ENCODE data around the gene RND1. TPM values are rescaled to one million over a fixed set of nuclear protein-coding genes. Genes with fewer than 3 reads are reported as not detected.
A peak's percentile ranks its signal among the peaks of the same experiment; 100 is the strongest.
"Not testable (repeated sequence)": the region's sequence is repeated elsewhere in the genome, so short reads cannot be mapped to it uniquely, and the experiment has no call there.

Gene RND1
- polyA plus RNA-seq (2013, experiment 1 of 2; ENCODE audit: insufficient read length) = 0.17 TPM
- polyA plus RNA-seq (2013, experiment 2 of 2; ENCODE audit: insufficient read length) = 0.46 TPM

GRCh38 chr12:48865281-48866051 is at the start of gene RND1:
TSS of gene RND1 (minus strand) at chr12:48865870. CDS start at chr12:48865767, 103 bp downstream.
- peak; percentile 89 for DNase-seq

GRCh38 chr12:48910196-48910595 is 44.5 kb upstream of the RND1 start:
- DNase-seq = no peak

DNA sequence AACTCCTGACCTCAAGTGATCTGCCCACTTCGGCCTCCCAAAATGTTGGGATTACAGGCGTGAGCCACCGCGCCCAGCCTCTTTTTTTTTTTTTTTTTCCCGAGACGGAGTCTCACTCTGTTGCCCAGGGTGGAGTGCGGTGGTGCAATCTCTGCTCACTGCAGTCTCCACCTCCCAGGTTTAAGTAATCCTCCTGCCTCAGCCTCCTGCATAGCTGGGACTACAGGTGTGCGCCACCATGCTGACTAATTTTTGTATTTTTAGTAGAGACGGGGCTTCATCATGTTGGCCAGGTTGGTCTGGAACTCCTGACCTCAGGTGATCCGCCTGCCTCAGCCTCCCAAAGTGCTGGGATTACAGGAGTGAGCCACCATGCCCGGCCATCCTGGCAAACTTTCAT is 44.0 kb upstream of the RND1 start:
- not testable (repeated sequence) for DNase-seq

DNA sequence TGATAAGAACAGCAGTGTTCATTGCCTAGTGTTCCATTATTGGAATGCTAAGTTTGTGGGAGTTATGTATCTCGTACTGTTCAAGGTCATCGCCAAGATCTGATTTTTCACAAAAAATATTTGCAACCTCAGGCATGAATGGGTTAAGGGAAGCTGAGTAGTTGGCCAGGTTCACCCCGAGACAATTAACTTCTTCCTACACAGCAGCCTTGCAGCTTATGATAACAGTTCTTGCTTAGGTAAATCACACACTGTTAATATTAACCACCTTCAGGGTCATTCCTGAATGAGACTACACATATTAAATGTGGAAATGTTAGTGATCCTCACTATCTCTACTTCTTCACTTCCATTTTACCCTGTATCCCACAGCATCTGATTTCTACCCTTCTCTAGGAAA is 41.6 kb upstream of the RND1 start:
- no peak for DNase-seq

GRCh38 chr12:48903982-48904411 is 38.3 kb upstream of the RND1 start:
- peak; percentile 88 for DNase-seq

- DNase-seq = no peak
Measured at GRCh38 chr12:48903363-48903981, 37.8 kb upstream of the RND1 start.

- no peak for DNase-seq
Measured at GRCh38 chr12:48901278-48901677, 35.6 kb upstream of the RND1 start.

- no peak for DNase-seq
Measured at GRCh38 chr12:48899651-48900050, 34.0 kb upstream of the RND1 start.

DNA sequence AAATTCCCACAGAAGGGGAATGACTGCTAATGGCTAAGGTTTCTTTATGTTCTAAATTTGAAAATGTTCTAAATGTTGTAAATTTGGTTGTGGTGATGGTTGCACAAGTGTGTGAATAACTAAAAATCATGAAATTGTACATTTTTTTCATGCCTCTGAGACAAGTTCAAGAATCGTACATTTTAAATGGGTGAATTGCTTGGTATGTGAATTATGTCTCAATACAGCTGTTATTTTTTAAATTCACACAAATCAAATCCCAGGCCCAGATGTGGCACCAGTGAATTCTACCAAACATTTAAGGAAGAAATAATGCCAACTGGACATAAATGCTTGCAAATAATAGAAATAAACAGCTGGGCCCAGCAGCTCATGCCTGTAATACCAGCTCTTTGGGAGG is 28.6 kb upstream of the RND1 start:
- DNase-seq = no peak

GRCh38 chr12:48890657-48891418 is 25.2 kb upstream of the RND1 start:
- DNase-seq = peak; percentile 71

DNA sequence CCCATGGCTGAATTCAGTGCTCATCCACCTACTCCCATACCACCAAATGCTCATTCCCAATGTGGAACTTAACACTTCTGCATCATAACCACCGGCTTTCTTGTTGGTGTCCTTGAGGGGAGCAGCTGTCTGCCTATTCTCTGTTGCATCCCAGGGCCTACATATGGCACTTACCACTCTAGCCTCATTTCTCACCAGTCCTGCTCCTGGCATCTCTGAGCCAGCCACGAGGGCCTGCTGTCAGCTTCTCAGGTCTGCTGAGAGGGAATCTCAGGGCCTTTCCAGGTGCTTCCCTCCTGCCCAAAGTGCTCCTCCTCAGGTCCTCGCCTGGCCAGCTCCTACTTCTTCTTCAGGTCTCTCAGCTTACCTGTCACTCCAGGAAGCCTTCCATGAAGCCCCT is 24.0 kb upstream of the RND1 start:
- DNase-seq = no peak

DNA sequence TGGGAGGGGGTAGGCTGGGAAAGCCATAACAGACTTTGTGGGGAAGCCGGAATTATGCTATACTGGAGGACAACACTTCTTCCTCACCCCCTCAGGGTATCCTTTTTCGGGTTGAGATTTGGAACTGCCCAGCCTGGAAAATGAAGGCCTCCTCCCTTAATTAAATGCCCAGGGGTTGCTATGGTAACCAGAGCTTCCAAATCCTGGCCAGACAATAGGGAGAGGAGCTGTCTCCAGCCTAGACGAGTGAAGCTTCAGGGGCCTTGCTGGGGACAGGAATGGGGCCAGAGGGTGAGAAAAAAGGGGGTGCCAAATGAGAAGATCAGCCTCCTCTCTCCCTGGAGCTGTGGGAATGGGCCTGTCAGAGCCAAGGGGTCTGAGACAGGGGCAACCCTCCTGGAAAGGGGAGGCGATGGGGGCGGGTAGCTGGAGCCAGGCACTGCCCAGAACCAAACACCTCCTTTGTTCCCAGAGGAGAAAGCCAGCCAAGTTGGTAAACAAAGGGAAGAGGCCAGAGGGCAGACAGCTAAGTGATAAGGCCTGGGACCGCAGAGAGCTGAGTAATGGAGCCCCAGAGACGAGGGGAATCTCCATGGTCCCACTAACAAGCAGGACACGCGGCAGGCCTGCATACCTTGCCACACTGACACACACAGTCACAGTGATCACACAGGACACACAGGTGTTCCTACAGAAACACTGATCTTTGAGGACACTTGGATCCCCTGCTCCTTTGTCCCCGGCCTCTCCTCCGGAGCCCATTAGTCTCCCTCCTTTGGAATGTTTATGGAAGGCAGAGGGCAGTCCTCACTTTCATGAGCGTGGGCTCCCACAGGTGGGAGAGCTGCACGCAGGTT is 17.9 kb upstream of the RND1 start:
- no peak for DNase-seq

DNA sequence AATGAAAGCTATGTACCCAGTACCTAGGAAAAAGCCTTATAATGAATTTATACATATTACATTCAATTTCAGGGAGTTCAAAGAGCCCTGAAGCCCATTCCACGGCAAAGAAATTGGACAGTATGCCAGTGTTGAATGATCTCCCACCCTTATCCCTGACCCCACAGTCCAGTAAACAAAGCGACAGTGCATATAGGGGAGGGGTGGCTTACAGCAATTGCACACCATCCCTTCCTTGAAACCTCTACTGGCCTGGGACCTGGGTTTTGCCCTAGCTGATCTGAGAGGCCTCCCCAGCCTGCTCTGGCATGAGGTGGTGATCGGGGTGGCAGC is 17.3 kb upstream of the RND1 start:
- DNase-seq = no peak

DNA sequence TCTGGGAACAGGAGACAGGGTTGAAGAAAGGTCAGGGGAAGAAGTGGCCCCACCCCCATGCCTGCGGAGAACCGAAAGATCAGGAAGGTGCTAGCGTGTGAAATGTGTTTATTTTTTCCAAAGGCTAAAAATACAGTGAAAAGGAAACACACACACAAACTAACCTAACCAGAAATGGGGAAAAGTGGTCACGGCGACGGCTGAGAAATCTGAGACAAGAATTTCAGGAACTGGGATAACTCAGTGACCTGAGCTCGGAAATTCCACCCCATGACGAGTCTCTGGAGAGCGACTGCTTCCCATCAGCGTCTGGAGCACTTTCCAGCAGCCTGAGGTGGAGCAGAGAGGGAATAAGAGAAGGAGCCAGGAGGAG is 16.6 kb upstream of the RND1 start:
- peak; percentile 63 for DNase-seq

GRCh38 chr12:48881686-48882314 is 16.1 kb upstream of the RND1 start:
- DNase-seq = no peak

DNA sequence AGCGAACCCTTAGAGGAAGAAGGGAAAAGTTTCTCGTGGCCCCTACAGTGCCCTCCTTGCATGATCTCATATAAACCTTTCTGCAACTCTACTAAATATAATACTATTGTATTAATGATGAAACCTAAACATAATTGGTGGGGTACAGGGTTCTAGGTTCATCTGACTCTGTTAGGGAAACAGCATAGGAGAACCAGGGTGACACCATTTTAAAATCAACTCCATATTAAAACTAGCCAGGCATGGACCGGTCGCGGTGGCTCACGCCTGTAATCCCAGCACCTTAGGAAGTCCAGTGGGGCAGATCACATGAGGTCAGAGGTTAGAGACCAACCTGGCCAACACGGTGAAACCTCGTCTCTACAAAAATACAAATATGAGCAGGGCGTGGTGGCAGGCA is 15.0 kb upstream of the RND1 start:
- DNase-seq = no peak

GRCh38 chr12:48878548-48878947 is 12.9 kb upstream of the RND1 start:
- no peak for DNase-seq

DNA sequence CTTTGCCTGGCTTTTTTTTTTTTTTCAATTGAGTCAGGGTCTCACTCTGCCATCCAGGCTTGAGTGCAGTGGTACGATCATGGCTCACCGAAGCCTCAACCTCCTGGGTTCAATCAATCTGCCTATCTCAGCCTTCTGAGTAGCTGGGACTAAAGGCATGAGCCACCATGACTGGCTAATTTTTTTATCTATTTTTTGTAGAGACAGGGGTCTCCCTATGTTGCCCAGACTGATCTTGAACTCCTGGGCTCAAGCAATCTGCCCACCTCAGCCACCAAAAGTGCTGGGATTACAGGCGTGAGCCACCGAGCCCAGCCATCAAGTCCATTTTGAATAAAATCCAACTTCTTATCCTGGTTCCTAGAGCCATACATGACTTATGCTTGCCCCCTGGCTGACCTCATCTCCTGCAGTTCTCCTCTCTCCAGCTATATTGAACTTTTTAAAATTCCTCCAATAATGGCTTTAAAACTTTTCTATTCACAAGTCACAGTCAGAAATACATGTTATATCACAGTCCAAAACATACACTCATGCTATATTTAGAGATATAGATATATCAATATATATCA is 10.4 kb upstream of the RND1 start:
- DNase-seq = no peak

- DNase-seq = not testable (repeated sequence)
Measured at GRCh38 chr12:48873534-48873933, 7.9 kb upstream of the RND1 start.

- no peak for DNase-seq
Measured at GRCh38 chr12:48873096-48873495, 7.4 kb upstream of the RND1 start.

- no peak for DNase-seq
Measured at GRCh38 chr12:48869191-48869590, 3.5 kb upstream of the RND1 start.

DNA sequence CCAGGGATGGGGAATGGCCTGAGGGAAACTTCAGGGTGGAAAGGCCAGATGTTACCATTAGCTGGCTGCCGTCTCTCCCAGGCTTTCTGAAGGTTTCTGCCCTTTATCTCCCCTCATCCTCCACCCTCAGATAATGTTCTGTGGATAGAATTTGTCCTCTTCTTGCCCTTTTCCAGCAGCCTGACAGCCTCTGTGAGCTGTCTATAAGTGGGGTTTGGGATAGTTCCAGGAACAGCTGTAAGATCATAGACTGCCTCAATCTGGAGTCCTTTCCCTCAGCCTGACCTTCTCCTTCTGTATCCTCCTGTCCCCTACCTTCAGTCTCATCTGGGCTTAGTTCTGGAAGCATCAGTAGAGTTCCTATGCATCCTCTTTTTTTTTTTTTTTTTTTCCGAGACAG is 2.8 kb upstream of the RND1 start:
- no peak for DNase-seq
